ENCODE data around the gene CBY3.
"Not testable (repeated sequence)": the region's sequence is repeated elsewhere in the genome, so short reads cannot be mapped to it uniquely, and the experiment has no call there.

The CBY3 gene

GRCh38 chr5:179661647-179662046 lies 19.2 kb downstream of the CBY3 start:
- not testable (repeated sequence) for DNase-seq

GRCh38 chr5:179658179-179658856 lies 22.5 kb downstream of the CBY3 start:
- DNase-seq = not testable (repeated sequence)

GRCh38 chr5:179657302-179658178 lies 23.3 kb downstream of the CBY3 start:
- not testable (repeated sequence) for DNase-seq

- not testable (repeated sequence) for DNase-seq
Observed at GRCh38 chr5:179653135-179653534, 27.7 kb downstream of the CBY3 start.

GRCh38 chr5:179650245-179650644 lies 30.6 kb downstream of the CBY3 start:
- DNase-seq = not testable (repeated sequence)

- DNase-seq = not testable (repeated sequence)
Observed at GRCh38 chr5:179649166-179649703, 31.6 kb downstream of the CBY3 start.

- no peak for DNase-seq
Observed at GRCh38 chr5:179648410-179648809, 32.4 kb downstream of the CBY3 start.

GRCh38 chr5:179644766-179645165 lies 36.1 kb downstream of the CBY3 start:
- not testable (repeated sequence) for DNase-seq

- DNase-seq = not testable (repeated sequence)
Observed at GRCh38 chr5:179643141-179643920, 37.5 kb downstream of the CBY3 start.

- not testable (repeated sequence) for DNase-seq
Observed at GRCh38 chr5:179642626-179643025, 38.2 kb downstream of the CBY3 start.

GRCh38 chr5:179641745-179642144 lies 39.1 kb downstream of the CBY3 start:
- DNase-seq = not testable (repeated sequence)

GRCh38 chr5:179639296-179639695 lies 41.5 kb downstream of the CBY3 start:
- not testable (repeated sequence) for DNase-seq

- DNase-seq = not testable (repeated sequence)
Observed at GRCh38 chr5:179634370-179635172, 46.3 kb downstream of the CBY3 start.

GRCh38 chr5:179633501-179634369 lies 47.1 kb downstream of the CBY3 start:
- DNase-seq = not testable (repeated sequence)

Measured in CD4-positive, alpha-beta T cell treated with Interleukin-4 for 4 hours (primary cell).